ENCODE data around the gene TRPM4. TPM values are rescaled to one million over a fixed set of nuclear protein-coding genes. Genes with fewer than 3 reads are reported as not detected.

The TRPM4 gene
- total RNA-seq, 1 donor from 2014 or later, result 28.5 TPM

DNA sequence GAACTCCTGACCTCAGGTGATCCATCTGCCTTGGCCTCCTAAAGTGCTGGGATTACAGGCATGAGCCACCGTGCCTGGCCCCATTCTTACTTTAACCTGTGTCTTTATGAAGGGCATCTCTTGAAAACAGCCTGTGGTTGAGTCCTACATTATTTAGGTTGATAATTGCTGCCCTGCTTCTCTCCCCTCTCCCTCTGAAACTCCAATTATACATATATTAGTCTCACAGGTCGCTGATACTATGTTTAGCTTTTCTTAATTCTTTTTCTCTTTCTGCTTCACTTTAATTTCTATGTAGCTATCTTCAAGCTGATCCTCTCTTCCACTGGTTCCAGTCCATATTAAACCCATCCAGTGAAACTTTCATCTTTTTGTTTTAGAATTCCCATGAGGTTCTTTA, 92.3 kb downstream of the TRPM4 start:
- Mint-ChIP-seq H3K4me1 (ENCODE audit: unreplicated experiment) (no peaks in the 10 kb centered on the region), H3K27me3 (ENCODE audit: unreplicated experiment) (peaks cover 11% of the 10 kb centered on the region), H3K27ac (ENCODE audit: unreplicated experiment) (no peak overlapping the region), H3K36me3 (ENCODE audit: unreplicated experiment) (no peaks in the 10 kb centered on the region), H3K9me3 (ENCODE audit: unreplicated experiment) (peaks cover 6% of the 10 kb centered on the region), H3K4me3 (ENCODE audit: unreplicated experiment) (no peak overlapping the region)
- DNase-seq (ENCODE audit: extremely low spot score, unreplicated experiment), result peak; percentile 13
- TF ChIP-seq, protein P1, sequence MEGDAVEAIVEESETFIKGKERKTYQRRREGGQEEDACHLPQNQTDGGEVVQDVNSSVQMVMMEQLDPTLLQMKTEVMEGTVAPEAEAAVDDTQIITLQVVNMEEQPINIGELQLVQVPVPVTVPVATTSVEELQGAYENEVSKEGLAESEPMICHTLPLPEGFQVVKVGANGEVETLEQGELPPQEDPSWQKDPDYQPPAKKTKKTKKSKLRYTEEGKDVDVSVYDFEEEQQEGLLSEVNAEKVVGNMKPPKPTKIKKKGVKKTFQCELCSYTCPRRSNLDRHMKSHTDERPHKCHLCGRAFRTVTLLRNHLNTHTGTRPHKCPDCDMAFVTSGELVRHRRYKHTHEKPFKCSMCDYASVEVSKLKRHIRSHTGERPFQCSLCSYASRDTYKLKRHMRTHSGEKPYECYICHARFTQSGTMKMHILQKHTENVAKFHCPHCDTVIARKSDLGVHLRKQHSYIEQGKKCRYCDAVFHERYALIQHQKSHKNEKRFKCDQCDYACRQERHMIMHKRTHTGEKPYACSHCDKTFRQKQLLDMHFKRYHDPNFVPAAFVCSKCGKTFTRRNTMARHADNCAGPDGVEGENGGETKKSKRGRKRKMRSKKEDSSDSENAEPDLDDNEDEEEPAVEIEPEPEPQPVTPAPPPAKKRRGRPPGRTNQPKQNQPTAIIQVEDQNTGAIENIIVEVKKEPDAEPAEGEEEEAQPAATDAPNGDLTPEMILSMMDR (IDR thresholded peaks at IDR 0.05), result no peak

DNA sequence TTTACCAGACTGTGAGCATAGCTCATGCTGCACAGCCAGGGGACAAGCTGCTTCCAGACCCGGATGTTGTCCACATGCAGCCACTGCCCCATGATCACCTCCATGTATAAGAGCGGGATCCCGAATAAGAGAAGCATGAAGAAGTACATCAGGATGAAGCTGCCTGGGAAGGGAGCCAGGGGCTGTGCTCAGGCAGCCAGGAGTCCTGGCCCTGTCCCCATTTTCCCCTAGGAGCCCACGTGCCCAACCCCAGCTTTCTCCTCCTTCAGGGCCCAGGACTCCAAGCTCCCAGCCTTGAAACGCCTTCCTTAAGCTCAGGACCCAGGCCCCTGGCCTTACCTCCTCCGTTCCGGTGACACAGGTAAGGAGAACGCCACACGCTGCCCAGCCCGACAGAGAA, 98.1 kb downstream of the TRPM4 start:
- DNase-seq (ENCODE audit: extremely low spot score, unreplicated experiment), result no peak
- H3K27me3 Mint-ChIP-seq (ENCODE audit: unreplicated experiment), result peaks cover 19% of the 10 kb centered on the region
- TF ChIP-seq, protein P1 (IDR thresholded peaks at IDR 0.05), result no peak
- H3K4me1 Mint-ChIP-seq (ENCODE audit: unreplicated experiment), result no peaks in the 10 kb centered on the region
- no peak overlapping the region for H3K4me3 Mint-ChIP-seq (ENCODE audit: unreplicated experiment)
- H3K27ac Mint-ChIP-seq (ENCODE audit: unreplicated experiment), result no peak overlapping the region
- peaks cover 14% of the 10 kb centered on the region for H3K9me3 Mint-ChIP-seq (ENCODE audit: unreplicated experiment)
- no peaks in the 10 kb centered on the region for H3K36me3 Mint-ChIP-seq (ENCODE audit: unreplicated experiment)

DNA sequence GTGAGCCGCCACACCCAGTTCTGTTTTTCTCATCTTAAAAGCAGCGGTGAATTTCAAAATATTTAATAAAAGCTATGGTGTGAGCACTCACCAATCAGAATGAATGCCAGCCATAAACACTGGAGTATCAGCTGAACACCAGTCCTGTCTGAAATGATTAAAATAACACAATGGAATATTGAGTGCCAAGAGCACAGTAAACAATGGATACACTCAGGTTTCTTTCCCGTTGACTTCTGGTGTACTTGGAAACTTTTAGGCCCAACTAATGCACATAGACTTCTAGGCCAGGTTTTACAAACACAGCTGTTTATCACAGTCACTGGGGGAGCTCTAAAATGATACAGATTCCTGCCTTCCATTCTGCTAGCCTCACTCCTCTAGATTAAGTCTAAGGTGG, 99.1 kb downstream of the TRPM4 start:
- peaks cover 17% of the 10 kb centered on the region for H3K9me3 Mint-ChIP-seq (ENCODE audit: unreplicated experiment)
- no peaks in the 10 kb centered on the region for H3K36me3 Mint-ChIP-seq (ENCODE audit: unreplicated experiment)
- no peaks in the 10 kb centered on the region for H3K4me1 Mint-ChIP-seq (ENCODE audit: unreplicated experiment)
- peaks cover 23% of the 10 kb centered on the region for H3K27me3 Mint-ChIP-seq (ENCODE audit: unreplicated experiment)
- TF ChIP-seq, protein P1 (IDR thresholded peaks at IDR 0.05), result no peak
- no peak overlapping the region for H3K27ac Mint-ChIP-seq (ENCODE audit: unreplicated experiment)
- DNase-seq (ENCODE audit: extremely low spot score, unreplicated experiment), result no peak
- H3K4me3 Mint-ChIP-seq (ENCODE audit: unreplicated experiment), result no peak overlapping the region

Other genes with a start within 250 kb of the TRPM4 start
- 0.67 TPM in 1 of 2 replicates, not detected in the other for gene DHDH, start 224.1 kb upstream of the TRPM4 start, total RNA-seq
- gene BAX, start 202.9 kb upstream of the TRPM4 start, total RNA-seq, result 154 and 172 TPM in 2 replicates
- gene FTL, start 192.5 kb upstream of the TRPM4 start, total RNA-seq, result 2,724 and 2,792 TPM in 2 replicates
- gene GYS1, start 164.5 kb upstream of the TRPM4 start, total RNA-seq, result 37.6 and 42.2 TPM in 2 replicates
- gene RUVBL2, start 163.9 kb upstream of the TRPM4 start, total RNA-seq, result 61.2 and 64.2 TPM in 2 replicates
- not detected in 2 replicates for gene LHB, start 140.7 kb upstream of the TRPM4 start, total RNA-seq
- not detected in 2 replicates for gene CGB3, start 133.5 kb upstream of the TRPM4 start, total RNA-seq
- gene CGB2, start 125.9 kb upstream of the TRPM4 start, total RNA-seq, result not detected in 2 replicates
- not detected in 2 replicates for gene CGB1, start 120.9 kb upstream of the TRPM4 start, total RNA-seq
- gene CGB5, start 113.9 kb upstream of the TRPM4 start, total RNA-seq, result not detected in 2 replicates
- gene CGB8, start 108.7 kb upstream of the TRPM4 start, total RNA-seq, result not detected in 2 replicates
- gene CGB7, start 100.0 kb upstream of the TRPM4 start, total RNA-seq, result 0.16 TPM in 1 of 2 replicates, not detected in the other
- gene NTF4, start 93.0 kb upstream of the TRPM4 start, total RNA-seq, result not detected in 2 replicates
- gene KCNA7, start 85.1 kb upstream of the TRPM4 start, total RNA-seq, result not detected in 2 replicates
- 277 and 286 TPM in 2 replicates for gene SNRNP70, start 72.3 kb upstream of the TRPM4 start, total RNA-seq
- 7.9 and 9.9 TPM in 2 replicates for gene LIN7B, start 43.4 kb upstream of the TRPM4 start, total RNA-seq
- gene C19orf73, start 38.6 kb upstream of the TRPM4 start, total RNA-seq, result 1.8 and 3.4 TPM in 2 replicates
- gene PPFIA3, start 38.2 kb upstream of the TRPM4 start, total RNA-seq, result 6.6 and 9.5 TPM in 2 replicates
- not detected in 2 replicates for gene HRC, start 2.4 kb upstream of the TRPM4 start, total RNA-seq
- gene SLC6A16, start 167.4 kb downstream of the TRPM4 start, total RNA-seq, result 5.3 and 6.0 TPM in 2 replicates
- not detected in 2 replicates for gene CD37, start 177.6 kb downstream of the TRPM4 start, total RNA-seq
- 93.8 and 98.0 TPM in 2 replicates for gene TEAD2, start 204.6 kb downstream of the TRPM4 start, total RNA-seq
- gene DKKL1, start 206.1 kb downstream of the TRPM4 start, total RNA-seq, result 1.6 and 4.4 TPM in 2 replicates
- gene KASH5, start 230.5 kb downstream of the TRPM4 start, total RNA-seq, result not detected in 2 replicates